GM21529 (cell line): ENCODE data around the gene HLA-DPA1.

ENCODE experiments used
- ATAC-seq: cut with Tn5 transposase; IDR thresholded peaks from one replicate; pipeline ENCODE4 v1.9.1; 2021; ENCODE audit not compliant: unreplicated experiment

HLA-DPA1 gene

GRCh38 chr6:33018418-33018817, 55.0 kb downstream of the HLA-DPA1 start:
- ATAC-seq: no peak

- no peak for ATAC-seq
These were observed 55.6 kb downstream of the HLA-DPA1 start for GRCh38 chr6:33017694-33018353.

- no peak for ATAC-seq
These were observed 56.4 kb downstream of the HLA-DPA1 start for GRCh38 chr6:33017018-33017417.

- ATAC-seq: no peak
These were observed 57.7 kb downstream of the HLA-DPA1 start for GRCh38 chr6:33015798-33016197.

- ATAC-seq: no peak
These were observed 58.4 kb downstream of the HLA-DPA1 start for GRCh38 chr6:33014841-33015634.
